Gastrocnemius medialis (tissue), 4 donors: ENCODE results near the gene PROSER3. TPM values are rescaled to one million over a fixed set of nuclear protein-coding genes. Genes with fewer than 3 reads are reported as not detected.
"Not testable (repeated sequence)": the region's sequence is repeated elsewhere in the genome, so short reads cannot be mapped to it uniquely, and the experiment has no call there.

Experiments
- ATAC-seq, 2 donors: fragments of 150-250 bp; one replicate each; pipeline ENCODE4 v1.9.1; 2016
- DNase-seq, 2 donors: peaks; one replicate each; pipeline ENCODE4 v3.0.0-alpha.2; 2019
- H3K27ac ChIP-seq, 4 donors: fragments of 200-600 bp; sonication (generic); 1 replicate in 1 of 4; 2 replicates in 3 of 4; pipeline ENCODE4 v1.5.1; 2016 to 2018; ENCODE audit warnings: mild to moderate bottlenecking in 2 of 4, moderate library complexity in 1 of 4
- H3K27me3 ChIP-seq, 3 donors: fragments of 200-600 bp; sonication (generic) in 2 of 3; 1 replicate in 1 of 3; 2 replicates in 2 of 3; pipeline versions ENCODE4 v1.5.1 to v1.6.0; 2016 to 2019; ENCODE audit warnings: mild to moderate bottlenecking in 1 of 3, moderate library complexity in 1 of 3
- H3K36me3 ChIP-seq, 2 donors: fragments of 200-600 bp; sonication (generic) in 1 of 2; one replicate each; pipeline ENCODE4 v1.5.1; 2017 to 2018
- H3K4me1 ChIP-seq, 2 donors: fragments of 200-600 bp; sonication (generic) in 1 of 2; one replicate each; pipeline ENCODE4 v1.5.1; 2016 to 2017; ENCODE audit warnings: mild to moderate bottlenecking in 2 of 2
- H3K4me3 ChIP-seq, 4 donors: fragments of 200-600 bp; sonication (generic) in 3 of 4; 1 replicate in 1 of 4; 2 replicates in 3 of 4; pipeline ENCODE4 v1.5.1; 2016 to 2019; ENCODE audit warnings: mild to moderate bottlenecking in 2 of 4
- H3K9me3 ChIP-seq, 3 donors: fragments of 200-600 bp; sonication (generic) in 2 of 3; 1 replicate in 1 of 3; 2 replicates in 2 of 3; pipeline ENCODE4 v1.5.1; 2016 to 2019
- CTCF ChIP-seq, 5 experiments: fragments of 450-650 bp in 3 of 5; fragments of 200-600 bp in 2 of 5; sonication (generic) in 2 of 5; IDR thresholded peaks in 4 of 5; conservative IDR thresholded peaks in 1 of 5; 1 replicate in 4 of 5; 2 replicates in 1 of 5; pipeline ENCODE4 v1.5.1; 2016 to 2019; ENCODE audit warnings: antibody characterized with exemption in 5 of 5, mild to moderate bottlenecking in 3 of 5, moderate library complexity in 3 of 5
- POLR2A ChIP-seq, 2 donors: fragments of 450-650 bp; IDR thresholded peaks; one replicate each; pipeline ENCODE4 v1.6.1; 2017; ENCODE audit warnings: antibody characterized with exemption in 2 of 2, mild to moderate bottlenecking in 2 of 2, moderate library complexity in 2 of 2
- in situ Hi-C, 4 donors: fragments of 200-750 bp; cut with MboI; loops; one replicate each; pipeline versions ENCODE4 v1.15.0 to v1.8.0; 2017; ENCODE audit warnings: low sequenced_read_pairs in 4 of 4
- intact Hi-C: fragments of 100-400 bp; cut with DNase I; formaldehyde crosslinking; loops from one replicate; pipeline ENCODE4 v1.15.1; 2023; ENCODE audit warnings: low total_unique reads
- total RNA-seq, 4 donors: library from RNA; depleted of rRNA; stranded (reverse); fragments of >200 nt; gene quantifications; one replicate each; pipeline versions ENCODE4 v1.1.0 to v1.2.3, GENCODE V29; 2016

PROSER3 gene
- total RNA-seq, 4 donors from 2014 or later = 0.63 to 4.3 (median 3.0) TPM

- H3K9me3 ChIP-seq = no peaks in the 10 kb centered on the region
- no peak overlapping the region for H3K4me3 ChIP-seq
- intact Hi-C loops = no loop called here
- no peak overlapping the region for H3K27ac ChIP-seq
- in situ Hi-C loops = no loop called here
- ATAC-seq (no peak), DNase-seq (no peak)
- no peaks in the 10 kb centered on the region for H3K36me3 ChIP-seq
- H3K4me1 ChIP-seq = no peaks in the 10 kb centered on the region
- no peak for TF ChIP-seq POLR2A (IDR thresholded peaks at IDR 0.05)
- TF ChIP-seq CTCF (IDR thresholded peaks at IDR 0.05 in 4 of 5, conservative IDR thresholded peaks at IDR 0.05 in 1 of 5) = no peak
- peaks cover 17 to 24% (median 22%) of the 10 kb centered on the region in 3 donors for H3K27me3 ChIP-seq
These were observed 35.6 kb downstream of the PROSER3 start for GRCh38 chr19:35793381-35794165.

DNA sequence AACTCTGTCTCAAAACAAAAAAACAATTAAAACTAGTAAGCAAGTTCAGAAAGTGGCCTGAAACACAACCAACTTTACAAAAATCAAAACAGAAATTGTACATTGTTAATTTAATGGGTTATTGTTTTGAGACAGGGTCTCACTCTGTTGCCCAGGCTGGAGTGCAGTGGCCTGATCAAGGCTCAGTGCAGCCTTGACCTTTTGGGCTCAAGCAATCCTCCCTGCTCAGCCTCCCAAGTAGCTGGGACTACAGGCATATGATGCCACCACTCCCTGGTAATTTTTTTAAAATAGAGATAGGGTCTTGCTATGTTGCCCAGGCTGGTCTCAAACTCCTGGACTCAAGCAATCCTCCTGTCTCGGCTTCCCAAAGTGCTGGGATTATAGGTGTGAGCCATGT lies 37.6 kb downstream of the PROSER3 start:
- DNase-seq, H3K36me3 ChIP-seq, H3K4me3 ChIP-seq, H3K27ac ChIP-seq, H3K9me3 ChIP-seq, intact Hi-C loops, ATAC-seq, in situ Hi-C loops, H3K4me1 ChIP-seq: not testable (repeated sequence)
- H3K27me3 ChIP-seq = peaks cover 17 to 32% (median 22%) of the 10 kb centered on the region in 3 donors

DNA sequence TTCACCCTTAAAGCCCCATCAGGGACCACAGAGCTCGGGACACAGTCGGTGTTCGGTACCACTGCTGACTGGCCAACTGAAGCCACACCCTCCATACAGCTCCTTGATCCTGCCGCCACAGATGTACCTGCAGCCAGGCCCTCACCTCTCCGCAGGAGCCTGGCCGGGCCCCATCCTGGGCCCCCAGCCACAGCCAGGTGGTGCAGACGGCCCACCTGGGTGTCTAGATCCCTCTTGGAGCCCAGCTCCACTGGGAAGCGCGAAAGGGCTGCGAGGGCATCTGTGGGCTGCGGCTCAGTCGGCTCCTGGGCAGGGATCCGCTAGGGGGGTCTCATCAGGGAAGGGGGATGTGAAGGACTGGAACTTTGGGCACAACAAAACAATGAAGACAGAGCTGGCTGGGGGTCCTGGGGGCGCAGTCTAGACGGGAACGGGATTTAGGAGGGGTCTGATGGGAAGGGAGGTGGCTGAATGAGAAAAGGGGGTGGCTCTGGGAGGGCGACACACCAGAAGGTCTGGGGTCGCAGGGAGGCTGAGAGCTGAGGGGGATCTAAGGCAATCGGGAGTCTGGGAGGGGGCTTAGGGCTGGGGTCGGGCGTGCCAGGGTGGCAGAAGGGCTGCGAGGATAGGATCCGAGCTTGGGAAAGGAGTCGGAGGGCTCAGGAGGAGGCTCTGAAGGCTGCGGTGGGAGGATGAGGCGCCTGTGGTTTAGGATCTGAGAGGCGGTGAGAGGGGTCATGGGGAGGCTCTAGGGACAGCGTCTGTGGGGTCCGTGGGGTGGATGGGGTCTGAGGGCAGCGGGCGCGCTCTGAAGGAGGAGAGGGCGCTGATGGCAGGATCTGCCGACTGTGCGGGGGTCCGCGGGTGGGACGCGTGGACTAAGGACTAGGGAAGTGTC lies 38.9 kb downstream of the PROSER3 start:
- H3K27me3 ChIP-seq = peaks cover 17 to 32% (median 22%) of the 10 kb centered on the region in 3 donors
- H3K4me1 ChIP-seq = no peaks in the 10 kb centered on the region
- DNase-seq (no peak), ATAC-seq (no peak)
- no peak overlapping the region for H3K27ac ChIP-seq
- no peaks in the 10 kb centered on the region for H3K9me3 ChIP-seq
- intact Hi-C loops (no loop called here), in situ Hi-C loops (no loop called here)
- H3K36me3 ChIP-seq = no peaks in the 10 kb centered on the region
- TF ChIP-seq CTCF (IDR thresholded peaks at IDR 0.05 in 4 of 5, conservative IDR thresholded peaks at IDR 0.05 in 1 of 5) (no peak), POLR2A (IDR thresholded peaks at IDR 0.05) (no peak)
- H3K4me3 ChIP-seq = no peak overlapping the region

- TF ChIP-seq CTCF (IDR thresholded peaks at IDR 0.05 in 4 of 5, conservative IDR thresholded peaks at IDR 0.05 in 1 of 5) = no peak
- Histone ChIP-seq H3K9me3 (no peaks in the 10 kb centered on the region), H3K4me3 (no peak overlapping the region), H3K36me3 (no peaks in the 10 kb centered on the region), H3K27ac (no peak overlapping the region), H3K4me1 (no peaks in the 10 kb centered on the region), H3K27me3 (peaks cover 17 to 32% (median 22%) of the 10 kb centered on the region in 3 donors)
- no peak for ATAC-seq
- intact Hi-C loops (no loop called here), in situ Hi-C loops (no loop called here)
- no peak for DNase-seq
These were observed 39.7 kb downstream of the PROSER3 start for GRCh38 chr19:35797663-35798062.

GRCh38 chr19:35801828-35802227 lies 43.9 kb downstream of the PROSER3 start:
- ATAC-seq = no peak

More at GRCh38 chr19:35801828-35802227, 43.9 kb downstream of the PROSER3 start:
- Histone ChIP-seq H3K4me1 (no peaks in the 10 kb centered on the region), H3K9me3 (no peaks in the 10 kb centered on the region), H3K27ac (no peak overlapping the region), H3K4me3 (no peak overlapping the region), H3K36me3 (no peaks in the 10 kb centered on the region), H3K27me3 (peaks cover 13 to 24% (median 14%) of the 10 kb centered on the region in 3 donors)
- in situ Hi-C loops = no loop called here
- intact Hi-C loops = no loop called here
- DNase-seq = no peak
- TF ChIP-seq POLR2A (IDR thresholded peaks at IDR 0.05) (no peak), CTCF (IDR thresholded peaks at IDR 0.05 in 4 of 5, conservative IDR thresholded peaks at IDR 0.05 in 1 of 5) (no peak)
